NB4 (cell line): ENCODE data around the gene SMCO4.

Experiments used
- DNase-seq: peaks from one replicate; pipeline ENCODE4 v3.0.0; 2010; ENCODE audit warnings: low read depth
- H3K4me3 ChIP-seq: one replicate; pipeline ENCODE4 v1.5.1; 2011; ENCODE audit warnings: mild to moderate bottlenecking, low read depth, low read length, moderate library complexity
- CTCF ChIP-seq: IDR thresholded peaks from one replicate; pipeline ENCODE4 v1.5.1; 2012; ENCODE audit warnings: low read depth, low read length
- MAX ChIP-seq: IDR thresholded peaks from 2 replicates; pipeline ENCODE4 v1.6.1; 2011; ENCODE audit warnings: low read depth, low read length
- MYC ChIP-seq: IDR thresholded peaks from 2 replicates; pipeline ENCODE4 v1.6.1; 2011; ENCODE audit warnings: low read depth, low read length
- POLR2A ChIP-seq: IDR thresholded peaks from 2 replicates; pipeline ENCODE4 v1.6.1; 2011; ENCODE audit warnings: mild to moderate bottlenecking; ENCODE audit not compliant: insufficient read length; ENCODE audit errors: extremely low read depth

The SMCO4 gene

GRCh38 chr11:93480256-93480655 is 62.9 kb downstream of the SMCO4 start:
- no peak for DNase-seq
- TF ChIP-seq CTCF (no peak), MAX (no peak), MYC (no peak), POLR2A (no peak)
- no peak overlapping the region for H3K4me3 ChIP-seq

- no peak for TF ChIP-seq MAX
- TF ChIP-seq MYC = no peak
- TF ChIP-seq POLR2A = no peak
- no peak for TF ChIP-seq CTCF
- H3K4me3 ChIP-seq = no peak overlapping the region
- no peak for DNase-seq
These were observed 64.3 kb downstream of the SMCO4 start for GRCh38 chr11:93478841-93479240.

GRCh38 chr11:93477684-93478234 is 65.4 kb downstream of the SMCO4 start:
- no peak for TF ChIP-seq MYC
- no peak for TF ChIP-seq POLR2A
- no peak for TF ChIP-seq MAX
- no peak for TF ChIP-seq CTCF
- no peak for DNase-seq
- no peak overlapping the region for H3K4me3 ChIP-seq

- no peak for DNase-seq
- H3K4me3 ChIP-seq = no peak overlapping the region
- TF ChIP-seq CTCF = no peak
- no peak for TF ChIP-seq MAX
- no peak for TF ChIP-seq POLR2A
- no peak for TF ChIP-seq MYC
These were observed 66.4 kb downstream of the SMCO4 start for GRCh38 chr11:93476796-93477195.

GRCh38 chr11:93474123-93474522 is 69.1 kb downstream of the SMCO4 start:
- TF ChIP-seq MAX = no peak
- no peak for TF ChIP-seq MYC
- no peak for TF ChIP-seq POLR2A
- TF ChIP-seq CTCF = no peak
- no peak for DNase-seq
- no peak overlapping the region for H3K4me3 ChIP-seq
